Measurements from ENCODE around the gene PRR35.
"Not testable (repeated sequence)": the region's sequence is repeated elsewhere in the genome, so short reads cannot be mapped to it uniquely, and the experiment has no call there.

PRR35 gene

GRCh38 chr16:582614-583331 is 22.6 kb downstream of the PRR35 start:
- no peak for DNase-seq

DNA sequence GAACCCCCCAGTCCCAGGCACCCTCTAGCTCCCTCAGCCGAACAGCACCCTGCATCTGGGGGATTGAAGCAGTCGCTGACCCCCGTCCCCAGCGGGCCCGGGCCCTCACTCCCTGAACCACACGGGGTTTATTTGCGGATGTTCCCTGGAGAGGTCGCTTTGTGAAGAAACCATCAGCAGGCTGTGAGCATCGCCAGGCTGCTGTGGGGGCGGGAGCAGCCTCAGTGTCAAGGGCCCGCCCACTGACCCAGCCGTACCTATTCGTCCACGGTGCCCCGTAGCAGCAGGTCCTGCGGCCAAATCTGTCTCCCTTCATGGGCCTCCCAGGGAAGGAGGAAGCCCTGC is 23.2 kb downstream of the PRR35 start:
- DNase-seq, result no peak

DNA sequence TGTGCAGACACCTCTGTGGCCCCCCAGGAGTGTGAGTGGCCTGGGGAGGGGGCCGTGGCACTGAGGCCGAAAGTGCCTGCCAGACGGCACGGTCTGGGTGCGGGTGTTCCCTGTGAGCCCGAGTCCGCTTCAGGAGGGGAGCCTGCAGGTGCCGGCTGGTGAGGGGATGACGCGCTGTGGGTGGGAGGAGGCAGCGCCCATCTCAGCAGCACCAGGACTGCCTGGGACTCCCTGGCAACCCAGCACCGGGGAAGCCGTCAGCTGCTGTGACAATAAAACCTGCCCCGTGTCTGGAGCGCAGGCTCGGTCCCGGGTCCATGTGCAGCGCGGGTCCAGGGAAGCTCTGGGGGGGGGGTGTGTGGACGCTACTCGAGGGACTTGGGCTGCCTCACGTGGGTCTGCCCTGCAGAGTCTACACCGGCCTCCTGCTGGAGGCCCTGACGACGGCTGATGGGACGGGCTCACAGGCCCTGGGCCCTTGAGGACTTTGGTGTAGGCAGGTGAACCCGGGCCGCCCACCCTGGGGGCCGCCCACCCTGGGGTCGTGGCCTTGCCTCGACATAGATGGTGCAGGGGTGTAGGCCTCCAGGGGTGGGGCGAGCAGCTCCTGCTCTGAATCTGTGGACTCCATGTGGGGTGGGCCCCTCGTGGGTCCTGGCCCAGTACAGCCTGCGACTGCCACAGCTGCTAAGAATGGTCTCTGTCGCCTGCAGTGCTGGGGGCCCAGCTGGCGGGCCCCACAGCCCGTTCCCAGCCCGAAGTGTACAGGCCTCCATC is 23.8 kb downstream of the PRR35 start:
- no peak for DNase-seq

GRCh38 chr16:585351-585750 is 25.2 kb downstream of the PRR35 start:
- DNase-seq, result no peak

DNA sequence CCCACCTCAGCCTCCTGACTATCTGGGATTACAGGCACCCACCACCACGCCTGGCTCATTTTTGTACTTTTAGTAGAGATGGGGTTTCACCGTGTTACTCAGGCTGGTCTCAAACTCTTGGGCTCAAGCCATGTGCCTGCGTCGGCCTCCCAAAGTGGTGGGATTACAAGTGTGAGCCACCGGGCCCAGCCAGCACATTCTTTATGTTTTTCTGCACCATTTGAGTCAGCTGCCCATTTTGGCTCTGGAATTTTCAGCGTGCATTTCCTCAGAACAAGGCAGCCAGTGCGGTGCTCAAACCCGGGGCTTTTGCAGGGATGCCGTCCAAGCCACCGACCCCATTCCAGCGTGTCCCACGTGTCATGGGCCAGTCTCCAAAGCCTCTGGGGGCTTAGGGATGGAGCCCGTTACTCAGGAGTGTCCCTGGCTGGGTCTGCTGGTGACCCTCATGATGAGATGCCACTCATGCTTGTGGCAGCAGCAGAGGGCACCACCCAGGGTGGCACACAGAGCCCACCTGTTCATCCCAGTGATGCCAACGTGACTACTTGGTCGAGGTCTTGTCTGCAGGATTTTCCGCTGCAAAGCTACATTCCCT is 26.0 kb downstream of the PRR35 start:
- DNase-seq, result no peak

DNA sequence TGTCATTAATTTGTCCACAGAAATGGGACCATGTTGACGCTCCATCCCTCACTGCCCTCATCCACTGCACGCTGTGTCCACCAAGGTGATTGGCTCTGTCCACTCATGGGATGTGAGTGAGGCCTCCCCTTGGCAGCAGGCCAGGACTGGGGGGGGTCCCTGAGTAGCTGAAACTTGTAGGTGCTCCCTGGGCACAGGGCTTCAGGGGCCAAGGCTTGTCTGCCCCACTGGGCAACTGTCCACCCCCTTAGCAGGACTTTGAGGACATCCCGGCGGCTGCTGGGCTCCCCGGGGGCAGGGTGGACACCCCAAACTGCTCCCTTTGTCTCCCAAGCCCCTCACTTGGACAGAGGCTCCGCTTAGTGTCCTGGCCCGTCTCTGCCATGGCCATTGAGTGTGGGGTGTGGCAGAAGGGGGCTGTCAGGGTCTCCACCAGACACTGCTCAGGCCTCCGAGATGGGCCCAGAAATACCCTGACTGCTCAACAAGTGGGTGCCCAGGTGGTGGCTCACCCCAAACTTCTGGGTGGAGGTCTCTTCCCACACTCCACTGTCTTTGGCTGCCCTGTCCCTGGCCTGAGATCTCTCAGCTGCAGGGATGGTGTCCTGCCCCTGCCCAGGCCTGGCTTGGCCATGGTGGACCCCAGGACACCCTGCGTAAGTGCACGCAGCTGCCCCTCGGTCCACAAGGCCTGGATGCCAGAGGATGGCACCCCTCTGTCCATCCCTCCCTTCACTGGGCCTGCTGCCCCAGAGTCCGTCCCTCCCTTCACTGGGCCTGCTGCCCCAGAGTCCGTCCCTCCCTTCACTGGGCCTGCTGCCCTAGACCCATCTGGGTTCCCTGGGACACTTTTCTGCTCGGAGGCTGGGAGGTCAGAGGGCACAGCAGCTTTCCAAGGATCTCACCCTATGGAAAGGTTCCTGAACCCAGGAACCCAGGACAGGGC is 26.7 kb downstream of the PRR35 start:
- no peak for DNase-seq

DNA sequence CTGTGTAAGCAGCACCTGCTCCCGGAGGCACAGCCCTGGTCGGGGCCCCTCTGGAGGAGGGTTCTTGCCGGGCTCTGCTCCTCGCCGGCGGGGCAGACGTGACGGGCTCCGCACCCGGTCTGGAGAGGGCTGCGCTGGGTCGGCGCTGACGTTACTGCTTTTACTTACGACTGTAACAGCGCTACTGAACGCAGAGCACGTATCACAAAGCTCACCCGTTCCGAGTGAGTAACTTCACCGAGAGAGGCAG is 28.4 kb downstream of the PRR35 start:
- no peak for DNase-seq

- DNase-seq, result peak; percentile 98
These were observed 28.9 kb downstream of the PRR35 start for GRCh38 chr16:588889-589657.

GRCh38 chr16:589658-590187 is 29.5 kb downstream of the PRR35 start, which contains the start of gene RAB40C:
TSS of gene RAB40C (plus strand) at chr16:590066. CDS start at chr16:590292, 226 bp downstream.
- DNase-seq, result peak; percentile 99

DNA sequence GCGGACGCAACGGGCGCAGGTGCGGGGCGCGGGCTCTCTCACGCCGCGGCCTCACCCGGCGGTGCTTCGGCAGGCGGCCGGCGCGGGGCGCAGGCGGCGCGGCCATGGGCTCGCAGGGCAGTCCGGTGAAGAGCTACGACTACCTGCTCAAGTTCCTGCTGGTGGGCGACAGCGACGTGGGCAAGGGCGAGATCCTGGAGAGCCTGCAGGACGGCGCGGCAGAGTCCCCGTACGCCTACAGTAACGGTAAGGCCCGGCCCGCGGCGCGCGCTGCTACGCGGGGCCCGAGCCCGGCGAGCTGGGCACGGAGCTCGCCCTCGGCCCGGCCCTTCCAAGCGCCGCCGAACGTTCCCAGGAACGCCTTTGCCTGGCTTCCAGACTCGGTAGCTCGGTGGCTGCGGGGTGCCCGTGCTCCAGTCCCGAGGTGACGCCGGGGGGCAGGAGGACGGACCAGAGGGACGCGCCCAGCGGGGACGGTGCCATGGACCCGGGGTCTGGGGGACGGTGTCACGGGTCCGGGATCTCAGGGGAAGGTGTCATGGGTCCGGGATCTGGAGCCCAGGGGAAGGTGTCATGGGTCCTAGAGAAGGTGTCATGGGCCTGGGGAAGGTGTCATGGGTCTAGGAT is 30.1 kb downstream of the PRR35 start:
- no peak for DNase-seq

- DNase-seq, result no peak
These were observed 30.6 kb downstream of the PRR35 start for GRCh38 chr16:590815-591200.

GRCh38 chr16:591231-591630 is 31.0 kb downstream of the PRR35 start:
- no peak for DNase-seq

GRCh38 chr16:591892-592517 is 31.8 kb downstream of the PRR35 start:
- no peak for DNase-seq

- DNase-seq, result no peak
These were observed 32.5 kb downstream of the PRR35 start for GRCh38 chr16:592518-593306.

- DNase-seq, result no peak
These were observed 33.2 kb downstream of the PRR35 start for GRCh38 chr16:593406-593805.

GRCh38 chr16:593807-594206 is 33.6 kb downstream of the PRR35 start:
- DNase-seq, result no peak

DNA sequence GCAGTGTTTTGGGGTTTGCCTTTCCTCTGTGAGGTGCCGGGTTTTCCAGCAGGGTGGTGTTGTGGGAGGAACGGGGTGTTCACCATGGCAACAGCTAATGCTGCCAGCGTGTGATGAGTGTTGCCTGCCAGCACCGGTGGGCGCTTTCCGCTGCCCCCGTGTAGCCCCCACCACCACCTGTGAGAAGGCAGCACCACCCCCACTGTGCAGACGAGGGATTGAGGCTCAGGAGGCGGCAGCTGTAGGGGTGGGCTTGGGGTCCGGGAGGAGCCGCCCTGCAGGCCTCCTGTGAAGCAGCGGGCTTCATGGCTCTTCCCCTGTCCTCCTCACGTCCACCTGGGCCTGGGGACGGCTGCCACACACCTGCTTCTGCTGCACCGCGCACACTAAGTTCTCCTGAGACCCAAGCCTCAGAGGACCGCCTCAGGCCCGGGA is 34.9 kb downstream of the PRR35 start:
- no peak for DNase-seq

DNA sequence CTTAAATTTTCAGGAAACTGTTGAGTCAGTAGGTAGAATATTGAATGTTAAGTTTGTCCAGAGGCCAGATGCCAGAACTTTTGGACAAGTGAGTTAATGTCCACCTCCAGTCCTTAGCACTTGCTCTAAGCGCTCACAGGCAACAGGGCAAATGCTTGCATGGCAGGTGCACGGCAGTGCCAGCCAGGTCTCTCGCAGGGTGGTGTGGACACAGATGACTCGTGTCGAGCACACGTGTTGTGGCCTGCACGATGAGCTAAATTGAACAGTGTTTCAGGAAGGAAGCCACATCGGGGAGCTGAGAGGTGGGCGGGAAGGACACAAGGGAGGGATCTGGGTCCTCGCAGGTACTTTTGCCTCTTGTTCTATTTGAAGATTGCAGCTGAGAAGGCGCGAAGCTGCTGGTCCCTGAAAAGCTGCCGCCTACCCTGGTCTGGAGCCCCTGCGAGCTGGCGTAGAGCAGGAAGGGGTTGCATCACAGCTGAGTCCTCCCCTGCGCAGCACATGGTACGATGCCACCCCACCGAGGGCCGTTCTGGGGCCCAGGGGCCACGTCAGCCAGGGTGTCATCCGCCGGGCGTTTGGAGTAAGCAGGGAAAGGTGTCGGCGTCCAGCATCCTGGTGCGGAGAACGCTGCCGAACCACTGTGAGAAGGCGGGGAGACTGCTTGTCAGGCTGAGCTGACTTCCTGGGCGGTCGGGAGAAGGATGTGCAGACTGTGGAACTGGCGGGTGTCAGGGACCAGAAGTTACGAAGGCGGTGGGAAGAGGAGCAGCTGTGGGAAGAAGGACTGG is 35.9 kb downstream of the PRR35 start:
- DNase-seq, result no peak

DNA sequence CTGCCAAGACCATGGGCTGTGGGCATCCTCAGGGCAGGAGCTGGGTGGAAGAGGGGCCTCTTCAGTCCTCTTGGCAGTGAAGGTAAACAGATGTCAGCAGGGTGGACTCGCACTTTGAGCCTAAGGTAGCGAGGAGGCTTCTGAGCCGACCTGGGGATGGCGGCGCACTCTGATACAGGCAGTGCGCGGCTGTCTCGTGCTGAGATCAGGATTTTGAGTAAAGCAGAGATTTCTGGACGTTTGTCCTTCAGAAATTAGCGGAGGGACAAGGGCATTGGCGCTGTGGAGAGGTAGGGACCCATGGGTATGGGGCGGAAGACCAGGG is 36.5 kb downstream of the PRR35 start:
- DNase-seq, result no peak

GRCh38 chr16:597655-598054 is 37.5 kb downstream of the PRR35 start:
- DNase-seq, result not testable (repeated sequence)

All from left hindlimb (tissue), 1 donor.